HEK293 (cell line): ENCODE data around the gene STK11.

ENCODE experiments used
- CTCF ChIA-PET: fragments of 350-600 bp; formaldehyde crosslinking; extraction: SDS; loops from one replicate; lab custom pipeline; 2021; ENCODE audit warnings: antibody characterized with exemption; lab: Yijun Ruan, JAX
- POLR2A ChIA-PET: fragments of 300-600 bp; formaldehyde crosslinking; extraction: SDS; loops from one replicate; lab custom pipeline; 2020; ENCODE audit warnings: antibody characterized with exemption, inconsistent platforms; lab: Yijun Ruan, JAX
- H3K27ac ChIP-seq: fragments of 200-500 bp; sonication (Bioruptor generic); 2 replicates; pipeline ENCODE4 v1.5.1; 2014; ENCODE audit warnings: low read depth, low read length, control low read depth, inconsistent platforms; ENCODE audit errors: extremely low read depth
- H3K36me3 ChIP-seq, 2 experiments: fragments of 200-500 bp in 1 of 2; sonication (Bioruptor generic) in 1 of 2; 1 replicate in 1 of 2; 2 replicates in 1 of 2; pipeline ENCODE4 v1.5.1; 2014 to 2017; ENCODE audit warnings: inconsistent platforms in 2 of 2, low read length in 2 of 2; ENCODE audit not compliant: control insufficient read depth in 2 of 2, insufficient read depth in 1 of 2
- H3K4me1 ChIP-seq: fragments of 200-500 bp; sonication (Bioruptor generic); 2 replicates; pipeline ENCODE4 v1.5.1; 2014; ENCODE audit warnings: mild to moderate bottlenecking, low read length, inconsistent platforms; ENCODE audit not compliant: control insufficient read depth, insufficient read depth
- H3K4me3 ChIP-seq: 2 replicates; pipeline ENCODE4 v1.5.1; 2011; ENCODE audit warnings: low read depth, mild to moderate bottlenecking, control low read depth, low read length, moderate library complexity
- H3K9me3 ChIP-seq: fragments of 200-500 bp; sonication (Bioruptor generic); 2 replicates; pipeline ENCODE4 v1.5.1; 2014; ENCODE audit warnings: low read depth, low read length, inconsistent platforms; ENCODE audit not compliant: control insufficient read depth, insufficient read depth
- BCL11B ChIP-seq: fragments of 450-650 bp; formaldehyde crosslinking; IDR thresholded peaks from 2 replicates; pipeline ENCODE4 v1.5.1; 2016; ENCODE audit warnings: low read depth, missing biosample characterization, missing genetic modification characterization
- EGR2 ChIP-seq: fragments of 450-650 bp; formaldehyde crosslinking; IDR thresholded peaks from 2 replicates; pipeline ENCODE4 v1.5.1; 2016; ENCODE audit warnings: low read depth, missing biosample characterization, missing genetic modification characterization
- GLIS2 ChIP-seq: fragments of 450-650 bp; formaldehyde crosslinking; IDR thresholded peaks from 2 replicates; pipeline ENCODE4 v1.5.1; 2016; ENCODE audit warnings: missing biosample characterization, missing genetic modification characterization
- HOXD13 ChIP-seq: sonication (generic); formaldehyde crosslinking; IDR thresholded peaks from 2 replicates; pipeline ENCODE4 v1.8.0; 2022; ENCODE audit warnings: missing genetic modification reagents, borderline replicate concordance
- KLF1 ChIP-seq: fragments of 450-650 bp; formaldehyde crosslinking; IDR thresholded peaks from 2 replicates; pipeline ENCODE4 v1.5.1; 2016; ENCODE audit warnings: missing biosample characterization, missing genetic modification characterization
- KLF8 ChIP-seq: fragments of 450-650 bp; formaldehyde crosslinking; IDR thresholded peaks from 2 replicates; pipeline ENCODE4 v1.5.1; 2016; ENCODE audit warnings: missing biosample characterization, missing genetic modification characterization
- OSR2 ChIP-seq: fragments of 450-650 bp; formaldehyde crosslinking; IDR thresholded peaks from 2 replicates; pipeline ENCODE4 v1.5.1; 2016; ENCODE audit warnings: missing biosample characterization, missing genetic modification characterization
- SCRT1 ChIP-seq: fragments of 450-650 bp; formaldehyde crosslinking; IDR thresholded peaks from 2 replicates; pipeline ENCODE4 v1.5.1; 2016; ENCODE audit warnings: missing biosample characterization, missing genetic modification characterization, borderline replicate concordance
- ZBTB48 ChIP-seq: fragments of 450-650 bp; formaldehyde crosslinking; IDR thresholded peaks from 2 replicates; pipeline ENCODE4 v1.5.1; 2016; ENCODE audit warnings: missing biosample characterization, missing genetic modification characterization
- ZBTB7A ChIP-seq: fragments of 450-650 bp; formaldehyde crosslinking; IDR thresholded peaks from 2 replicates; pipeline ENCODE4 v1.5.1; 2016; ENCODE audit warnings: low read depth, missing biosample characterization, missing genetic modification characterization
- ZFHX2 ChIP-seq: fragments of 450-650 bp; formaldehyde crosslinking; conservative IDR thresholded peaks from 2 replicates; pipeline ENCODE4 v1.5.1; 2016; ENCODE audit warnings: missing biosample characterization, missing genetic modification characterization
- ZFP69B ChIP-seq: fragments of 450-650 bp; formaldehyde crosslinking; IDR thresholded peaks from 2 replicates; pipeline ENCODE4 v1.5.1; 2016; ENCODE audit warnings: missing biosample characterization, missing genetic modification characterization
- ZNF138 ChIP-seq: fragments of 450-650 bp; formaldehyde crosslinking; IDR thresholded peaks from 2 replicates; pipeline ENCODE4 v1.5.1; 2016; ENCODE audit warnings: missing biosample characterization, missing genetic modification characterization, borderline replicate concordance
- ZNF335 ChIP-seq: fragments of 450-650 bp; formaldehyde crosslinking; conservative IDR thresholded peaks from 2 replicates; pipeline ENCODE4 v1.5.1; 2016; ENCODE audit warnings: missing biosample characterization, missing genetic modification characterization
- ZNF521 ChIP-seq: fragments of 450-650 bp; formaldehyde crosslinking; IDR thresholded peaks from 2 replicates; pipeline ENCODE4 v1.5.1; 2017; ENCODE audit warnings: missing biosample characterization, mild to moderate bottlenecking, missing genetic modification characterization
- ZNF558 ChIP-seq: fragments of 450-650 bp; formaldehyde crosslinking; IDR thresholded peaks from 2 replicates; pipeline ENCODE4 v1.5.1; 2016; ENCODE audit warnings: missing biosample characterization, missing genetic modification characterization
- ZNF561 ChIP-seq: fragments of 450-650 bp; IDR thresholded peaks from 2 replicates; pipeline ENCODE4 v1.5.1; 2018; ENCODE audit warnings: missing biosample characterization, missing genetic modification characterization, borderline replicate concordance
- ZNF600 ChIP-seq: fragments of 450-650 bp; formaldehyde crosslinking; IDR thresholded peaks from 2 replicates; pipeline ENCODE4 v1.5.1; 2016; ENCODE audit warnings: missing biosample characterization, missing genetic modification characterization
- ZNF660 ChIP-seq: fragments of 450-650 bp; IDR thresholded peaks from 2 replicates; pipeline ENCODE4 v1.5.1; 2018; ENCODE audit warnings: missing biosample characterization, mild to moderate bottlenecking, missing genetic modification characterization
- ZNF777 ChIP-seq: fragments of 450-650 bp; formaldehyde crosslinking; IDR thresholded peaks from 2 replicates; pipeline ENCODE4 v1.5.1; 2017; ENCODE audit warnings: missing biosample characterization, missing genetic modification characterization, borderline replicate concordance
- ZNF785 ChIP-seq: fragments of 450-650 bp; formaldehyde crosslinking; IDR thresholded peaks from 2 replicates; pipeline ENCODE4 v1.5.1; 2016; ENCODE audit warnings: missing biosample characterization, missing genetic modification characterization
- ZNF830 ChIP-seq: fragments of 450-650 bp; IDR thresholded peaks from 2 replicates; pipeline ENCODE4 v1.5.0; 2018; ENCODE audit warnings: missing biosample characterization, missing genetic modification characterization, low read depth, mild to moderate bottlenecking, moderate library complexity
- ZXDB ChIP-seq: fragments of 450-650 bp; formaldehyde crosslinking; IDR thresholded peaks from 2 replicates; pipeline ENCODE4 v1.5.1; 2016; ENCODE audit warnings: missing biosample characterization, missing genetic modification characterization
- TF ChIP-seq, protein P1 (sequence below): fragments of 450-650 bp; formaldehyde crosslinking; IDR thresholded peaks from 2 replicates; pipeline ENCODE4 v1.5.1; 2016; ENCODE audit warnings: missing biosample characterization, missing genetic modification characterization
- TF ChIP-seq, protein P2 (sequence below): fragments of 450-650 bp; formaldehyde crosslinking; optimal IDR thresholded peaks from 2 replicates; pipeline ENCODE3; 2016; ENCODE audit warnings: missing biosample characterization, mild to moderate bottlenecking, missing genetic modification characterization
- TF ChIP-seq, protein P3 (sequence below): fragments of 450-650 bp; formaldehyde crosslinking; IDR thresholded peaks from 2 replicates; pipeline ENCODE4 v1.5.1; 2016; ENCODE audit warnings: missing biosample characterization, missing genetic modification characterization
- TF ChIP-seq, protein P4 (sequence below): fragments of 450-650 bp; formaldehyde crosslinking; IDR thresholded peaks from 2 replicates; pipeline ENCODE4 v1.5.1; 2017; ENCODE audit warnings: missing biosample characterization, missing genetic modification characterization
- TF ChIP-seq, protein P5 (sequence below): fragments of 450-650 bp; formaldehyde crosslinking; IDR thresholded peaks from 2 replicates; pipeline ENCODE4 v1.5.1; 2017; ENCODE audit warnings: missing biosample characterization, missing genetic modification characterization

Gene STK11

DNA sequence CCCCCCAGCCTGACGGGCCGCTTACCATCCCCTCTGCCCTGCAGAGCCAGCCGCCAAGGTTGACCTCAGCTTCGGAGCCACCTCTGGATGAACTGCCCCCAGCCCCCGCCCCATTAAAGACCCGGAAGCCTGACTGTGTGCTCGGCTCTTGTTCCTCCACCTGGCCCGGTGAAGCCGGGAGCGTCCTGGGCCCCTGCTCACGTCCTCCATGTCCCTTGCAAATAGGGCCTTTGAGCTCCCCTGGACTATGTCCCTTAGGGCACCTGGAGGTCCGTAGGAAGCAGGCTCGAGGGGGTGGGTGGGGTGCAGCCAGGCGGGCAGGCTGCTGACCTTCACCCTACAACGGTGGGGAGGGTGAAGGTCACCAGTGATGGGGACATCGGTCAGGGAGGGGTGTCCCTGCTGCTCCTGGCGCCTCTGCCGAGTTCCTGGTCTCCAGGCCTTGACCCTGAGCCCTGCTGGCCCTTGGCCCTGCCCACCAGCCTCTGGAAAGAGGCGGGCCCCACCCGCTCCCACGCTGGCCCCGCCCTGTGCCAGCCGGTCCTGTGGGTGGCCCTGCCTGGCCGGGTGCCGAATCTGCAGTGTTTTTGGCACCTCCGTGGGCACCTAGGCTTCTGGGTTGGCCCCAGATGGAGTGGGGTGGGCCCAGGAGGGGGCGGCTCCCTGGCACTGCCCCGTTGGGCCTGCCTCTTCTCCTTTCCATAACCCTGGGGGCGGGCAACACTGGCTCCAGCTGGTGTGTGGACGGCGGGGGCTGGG is 39.3 kb downstream of the STK11 start:
- H3K4me1 ChIP-seq: peaks cover 8% of the 10 kb centered on the region
- ChIA-PET POLR2A (interaction anchor here (0.5 to 7.7 kb wide), 12 partner anchors 8 to 164 kb away, joined by 3 to 231 read pairs (median 10); partner anchors contain the start of genes CIRBP, FAM174C and GPX4), CTCF (interaction anchor here (0.6 to 5.5 kb wide), 45 partner anchors 8 to 487 kb away, joined by 3 to 299 read pairs (median 4); partner anchors contain the start of genes CIRBP, FAM174C, GPX4 and KISS1R)
- no peaks in the 10 kb centered on the region for H3K9me3 ChIP-seq
- H3K4me3 ChIP-seq: no peak overlapping the region
- peaks cover 0 to 11% of the 10 kb centered on the region in 2 experiments; a peak in 1 of 3 replicates for H3K36me3 ChIP-seq
- peak overlapping the region; percentile 53; the same call in 1 of the 2 replicates for H3K27ac ChIP-seq
- peak; percentile 10; the same call in 1 of the 2 replicates for TF ChIP-seq GLIS2
- peak; percentile 13; the same call in 1 of the 2 replicates for TF ChIP-seq ZXDB
- TF ChIP-seq, protein P1, sequence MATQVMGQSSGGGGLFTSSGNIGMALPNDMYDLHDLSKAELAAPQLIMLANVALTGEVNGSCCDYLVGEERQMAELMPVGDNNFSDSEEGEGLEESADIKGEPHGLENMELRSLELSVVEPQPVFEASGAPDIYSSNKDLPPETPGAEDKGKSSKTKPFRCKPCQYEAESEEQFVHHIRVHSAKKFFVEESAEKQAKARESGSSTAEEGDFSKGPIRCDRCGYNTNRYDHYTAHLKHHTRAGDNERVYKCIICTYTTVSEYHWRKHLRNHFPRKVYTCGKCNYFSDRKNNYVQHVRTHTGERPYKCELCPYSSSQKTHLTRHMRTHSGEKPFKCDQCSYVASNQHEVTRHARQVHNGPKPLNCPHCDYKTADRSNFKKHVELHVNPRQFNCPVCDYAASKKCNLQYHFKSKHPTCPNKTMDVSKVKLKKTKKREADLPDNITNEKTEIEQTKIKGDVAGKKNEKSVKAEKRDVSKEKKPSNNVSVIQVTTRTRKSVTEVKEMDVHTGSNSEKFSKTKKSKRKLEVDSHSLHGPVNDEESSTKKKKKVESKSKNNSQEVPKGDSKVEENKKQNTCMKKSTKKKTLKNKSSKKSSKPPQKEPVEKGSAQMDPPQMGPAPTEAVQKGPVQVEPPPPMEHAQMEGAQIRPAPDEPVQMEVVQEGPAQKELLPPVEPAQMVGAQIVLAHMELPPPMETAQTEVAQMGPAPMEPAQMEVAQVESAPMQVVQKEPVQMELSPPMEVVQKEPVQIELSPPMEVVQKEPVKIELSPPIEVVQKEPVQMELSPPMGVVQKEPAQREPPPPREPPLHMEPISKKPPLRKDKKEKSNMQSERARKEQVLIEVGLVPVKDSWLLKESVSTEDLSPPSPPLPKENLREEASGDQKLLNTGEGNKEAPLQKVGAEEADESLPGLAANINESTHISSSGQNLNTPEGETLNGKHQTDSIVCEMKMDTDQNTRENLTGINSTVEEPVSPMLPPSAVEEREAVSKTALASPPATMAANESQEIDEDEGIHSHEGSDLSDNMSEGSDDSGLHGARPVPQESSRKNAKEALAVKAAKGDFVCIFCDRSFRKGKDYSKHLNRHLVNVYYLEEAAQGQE (tag by site-specific recombination): 0 out of 2 replicates have a peak, but pooled peaks have one; percentile 1
- no peak for TF ChIP-seq HOXD13 (CRISPR knock-in tag)
- TF ChIP-seq KLF1 (tag by site-specific recombination): peak; percentile 85
- TF ChIP-seq, protein P2, sequence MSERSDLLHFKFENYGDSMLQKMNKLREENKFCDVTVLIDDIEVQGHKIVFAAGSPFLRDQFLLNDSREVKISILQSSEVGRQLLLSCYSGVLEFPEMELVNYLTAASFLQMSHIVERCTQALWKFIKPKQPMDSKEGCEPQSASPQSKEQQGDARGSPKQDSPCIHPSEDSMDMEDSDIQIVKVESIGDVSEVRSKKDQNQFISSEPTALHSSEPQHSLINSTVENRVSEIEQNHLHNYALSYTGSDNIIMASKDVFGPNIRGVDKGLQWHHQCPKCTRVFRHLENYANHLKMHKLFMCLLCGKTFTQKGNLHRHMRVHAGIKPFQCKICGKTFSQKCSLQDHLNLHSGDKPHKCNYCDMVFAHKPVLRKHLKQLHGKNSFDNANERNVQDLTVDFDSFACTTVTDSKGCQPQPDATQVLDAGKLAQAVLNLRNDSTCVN (tag by site-specific recombination): no peak
- TF ChIP-seq ZNF600 (tag by site-specific recombination): no peak
- TF ChIP-seq ZNF785 (tag by site-specific recombination): no peak
- no peak for TF ChIP-seq SCRT1 (tag by site-specific recombination)
- no peak for TF ChIP-seq ZNF777
- TF ChIP-seq EGR2: peak; percentile 70
- TF ChIP-seq ZNF138 (tag by site-specific recombination): no peak
- peak; percentile 35 for TF ChIP-seq KLF8 (tag by site-specific recombination)
- TF ChIP-seq, protein P3, sequence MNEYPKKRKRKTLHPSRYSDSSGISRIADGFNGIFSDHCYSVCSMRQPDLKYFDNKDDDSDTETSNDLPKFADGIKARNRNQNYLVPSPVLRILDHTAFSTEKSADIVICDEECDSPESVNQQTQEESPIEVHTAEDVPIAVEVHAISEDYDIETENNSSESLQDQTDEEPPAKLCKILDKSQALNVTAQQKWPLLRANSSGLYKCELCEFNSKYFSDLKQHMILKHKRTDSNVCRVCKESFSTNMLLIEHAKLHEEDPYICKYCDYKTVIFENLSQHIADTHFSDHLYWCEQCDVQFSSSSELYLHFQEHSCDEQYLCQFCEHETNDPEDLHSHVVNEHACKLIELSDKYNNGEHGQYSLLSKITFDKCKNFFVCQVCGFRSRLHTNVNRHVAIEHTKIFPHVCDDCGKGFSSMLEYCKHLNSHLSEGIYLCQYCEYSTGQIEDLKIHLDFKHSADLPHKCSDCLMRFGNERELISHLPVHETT (tag by site-specific recombination): no peak
- TF ChIP-seq OSR2 (tag by site-specific recombination): 0 out of 2 replicates have a peak, but pooled peaks have one; percentile 2
- TF ChIP-seq ZNF660: no peak
- no peak for TF ChIP-seq ZNF830 (tag by site-specific recombination)
- TF ChIP-seq ZNF561: peak; percentile 4; the same call in 1 of the 2 replicates
- TF ChIP-seq, protein P4, sequence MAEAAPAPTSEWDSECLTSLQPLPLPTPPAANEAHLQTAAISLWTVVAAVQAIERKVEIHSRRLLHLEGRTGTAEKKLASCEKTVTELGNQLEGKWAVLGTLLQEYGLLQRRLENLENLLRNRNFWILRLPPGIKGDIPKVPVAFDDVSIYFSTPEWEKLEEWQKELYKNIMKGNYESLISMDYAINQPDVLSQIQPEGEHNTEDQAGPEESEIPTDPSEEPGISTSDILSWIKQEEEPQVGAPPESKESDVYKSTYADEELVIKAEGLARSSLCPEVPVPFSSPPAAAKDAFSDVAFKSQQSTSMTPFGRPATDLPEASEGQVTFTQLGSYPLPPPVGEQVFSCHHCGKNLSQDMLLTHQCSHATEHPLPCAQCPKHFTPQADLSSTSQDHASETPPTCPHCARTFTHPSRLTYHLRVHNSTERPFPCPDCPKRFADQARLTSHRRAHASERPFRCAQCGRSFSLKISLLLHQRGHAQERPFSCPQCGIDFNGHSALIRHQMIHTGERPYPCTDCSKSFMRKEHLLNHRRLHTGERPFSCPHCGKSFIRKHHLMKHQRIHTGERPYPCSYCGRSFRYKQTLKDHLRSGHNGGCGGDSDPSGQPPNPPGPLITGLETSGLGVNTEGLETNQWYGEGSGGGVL (tag by site-specific recombination): no peak
- no peak for TF ChIP-seq ZBTB7A (tag by site-specific recombination)
- TF ChIP-seq ZNF521 (tag by site-specific recombination): no peak
- TF ChIP-seq, protein P5, sequence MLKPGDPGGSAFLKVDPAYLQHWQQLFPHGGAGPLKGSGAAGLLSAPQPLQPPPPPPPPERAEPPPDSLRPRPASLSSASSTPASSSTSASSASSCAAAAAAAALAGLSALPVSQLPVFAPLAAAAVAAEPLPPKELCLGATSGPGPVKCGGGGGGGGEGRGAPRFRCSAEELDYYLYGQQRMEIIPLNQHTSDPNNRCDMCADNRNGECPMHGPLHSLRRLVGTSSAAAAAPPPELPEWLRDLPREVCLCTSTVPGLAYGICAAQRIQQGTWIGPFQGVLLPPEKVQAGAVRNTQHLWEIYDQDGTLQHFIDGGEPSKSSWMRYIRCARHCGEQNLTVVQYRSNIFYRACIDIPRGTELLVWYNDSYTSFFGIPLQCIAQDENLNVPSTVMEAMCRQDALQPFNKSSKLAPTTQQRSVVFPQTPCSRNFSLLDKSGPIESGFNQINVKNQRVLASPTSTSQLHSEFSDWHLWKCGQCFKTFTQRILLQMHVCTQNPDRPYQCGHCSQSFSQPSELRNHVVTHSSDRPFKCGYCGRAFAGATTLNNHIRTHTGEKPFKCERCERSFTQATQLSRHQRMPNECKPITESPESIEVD (tag by site-specific recombination): no peak
- peak; percentile 85 for TF ChIP-seq ZFP69B
- TF ChIP-seq ZNF558 (tag by site-specific recombination): no peak
- no peak for TF ChIP-seq BCL11B (tag by site-specific recombination)
- TF ChIP-seq ZBTB48: no peak
- TF ChIP-seq ZFHX2: peak; percentile 88
- peak; percentile 66 for TF ChIP-seq ZNF335 (tag by site-specific recombination)
